ENCODE results near the gene C9orf72. TPM values are rescaled to one million over a fixed set of nuclear protein-coding genes. Genes with fewer than 3 reads are reported as not detected.
"Not testable (repeated sequence)": the region's sequence is repeated elsewhere in the genome, so short reads cannot be mapped to it uniquely, and the experiment has no call there.

C9orf72 gene, protein sequence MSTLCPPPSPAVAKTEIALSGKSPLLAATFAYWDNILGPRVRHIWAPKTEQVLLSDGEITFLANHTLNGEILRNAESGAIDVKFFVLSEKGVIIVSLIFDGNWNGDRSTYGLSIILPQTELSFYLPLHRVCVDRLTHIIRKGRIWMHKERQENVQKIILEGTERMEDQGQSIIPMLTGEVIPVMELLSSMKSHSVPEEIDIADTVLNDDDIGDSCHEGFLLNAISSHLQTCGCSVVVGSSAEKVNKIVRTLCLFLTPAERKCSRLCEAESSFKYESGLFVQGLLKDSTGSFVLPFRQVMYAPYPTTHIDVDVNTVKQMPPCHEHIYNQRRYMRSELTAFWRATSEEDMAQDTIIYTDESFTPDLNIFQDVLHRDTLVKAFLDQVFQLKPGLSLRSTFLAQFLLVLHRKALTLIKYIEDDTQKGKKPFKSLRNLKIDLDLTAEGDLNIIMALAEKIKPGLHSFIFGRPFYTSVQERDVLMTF
- total RNA-seq (2014; rRNA removed; shearing (Covaris generic)), result 3.6 and 6.0 TPM in 2 replicates

DNA sequence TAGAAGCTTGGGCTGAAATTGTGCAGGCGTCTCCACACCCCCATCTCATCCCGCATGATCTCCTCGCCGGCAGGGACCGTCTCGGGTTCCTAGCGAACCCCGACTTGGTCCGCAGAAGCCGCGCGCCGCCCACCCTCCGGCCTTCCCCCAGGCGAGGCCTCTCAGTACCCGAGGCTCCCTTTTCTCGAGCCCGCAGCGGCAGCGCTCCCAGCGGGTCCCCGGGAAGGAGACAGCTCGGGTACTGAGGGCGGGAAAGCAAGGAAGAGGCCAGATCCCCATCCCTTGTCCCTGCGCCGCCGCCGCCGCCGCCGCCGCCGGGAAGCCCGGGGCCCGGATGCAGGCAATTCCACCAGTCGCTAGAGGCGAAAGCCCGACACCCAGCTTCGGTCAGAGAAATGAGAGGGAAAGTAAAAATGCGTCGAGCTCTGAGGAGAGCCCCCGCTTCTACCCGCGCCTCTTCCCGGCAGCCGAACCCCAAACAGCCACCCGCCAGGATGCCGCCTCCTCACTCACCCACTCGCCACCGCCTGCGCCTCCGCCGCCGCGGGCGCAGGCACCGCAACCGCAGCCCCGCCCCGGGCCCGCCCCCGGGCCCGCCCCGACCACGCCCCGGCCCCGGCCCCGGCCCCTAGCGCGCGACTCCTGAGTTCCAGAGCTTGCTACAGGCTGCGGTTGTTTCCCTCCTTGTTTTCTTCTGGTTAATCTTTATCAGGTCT is at the start of gene C9orf72:
C9orf72 (minus strand) TSS at position 564 of the 716 bp plus-strand sequence. CDS start 6,361 bp downstream, outside the sequence.
- in situ Hi-C loops (cut with HindIII; ENCODE audit: low sequenced_read_pairs), result no loop called here

DNA sequence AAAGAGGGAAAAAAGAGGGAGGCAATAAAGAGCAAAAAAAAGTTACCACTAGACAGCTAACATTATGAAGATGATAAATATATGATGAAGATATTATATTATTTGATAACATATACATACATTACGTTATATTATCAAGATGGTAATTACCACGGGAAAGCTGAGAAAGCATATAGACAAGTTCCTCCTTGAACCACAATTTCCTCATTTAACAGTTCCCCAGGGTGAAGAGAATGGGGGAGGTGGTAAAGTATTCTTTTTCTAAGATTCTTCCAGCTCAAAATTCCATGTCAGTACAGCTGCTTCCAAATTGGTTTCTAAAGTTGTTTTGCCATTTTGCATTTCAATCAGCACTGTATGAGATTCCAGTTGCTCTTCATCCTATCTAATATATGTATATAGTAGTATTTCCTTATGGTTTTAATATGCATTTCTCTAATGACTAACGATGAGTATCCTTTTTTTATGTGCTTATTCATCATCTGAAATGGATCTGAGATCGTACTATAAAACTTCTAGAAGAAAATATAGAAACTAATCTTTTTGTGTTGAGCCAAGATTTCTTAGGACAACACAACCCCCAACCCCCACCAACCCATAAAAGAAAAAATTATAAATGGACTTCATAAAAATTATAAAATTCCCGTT is 49.5 kb upstream of the C9orf72 start:
- no peak for DNase-seq (ENCODE audit: low spot score)
- in situ Hi-C loops (cut with HindIII; ENCODE audit: low sequenced_read_pairs), result no loop called here

More for the DNA sequence above, at the start of gene C9orf72:
- DNase-seq (ENCODE audit: low spot score), result no peak

DNA sequence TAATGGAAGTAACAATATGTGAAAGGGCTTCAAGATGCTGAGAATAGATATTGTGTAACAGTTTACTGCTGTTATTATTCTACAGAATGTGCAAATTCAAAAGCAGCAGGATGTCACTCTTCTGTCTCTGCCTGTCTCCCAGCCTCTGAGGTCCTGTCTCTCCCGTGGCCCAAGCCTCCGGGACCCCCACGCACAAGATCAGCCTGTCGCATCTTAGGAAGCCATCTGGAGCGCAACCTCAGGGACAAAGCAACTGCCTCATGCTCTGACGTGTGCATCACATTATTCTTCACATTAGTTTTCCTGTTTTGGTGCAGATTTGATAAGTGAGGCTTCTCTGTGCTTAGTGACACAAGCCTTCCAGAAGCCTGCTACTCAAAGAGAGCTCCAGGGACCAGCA is 46.5 kb upstream of the C9orf72 start:
- DNase-seq (ENCODE audit: low spot score), result no peak
- in situ Hi-C loops (cut with HindIII; ENCODE audit: low sequenced_read_pairs), result no loop called here

DNA sequence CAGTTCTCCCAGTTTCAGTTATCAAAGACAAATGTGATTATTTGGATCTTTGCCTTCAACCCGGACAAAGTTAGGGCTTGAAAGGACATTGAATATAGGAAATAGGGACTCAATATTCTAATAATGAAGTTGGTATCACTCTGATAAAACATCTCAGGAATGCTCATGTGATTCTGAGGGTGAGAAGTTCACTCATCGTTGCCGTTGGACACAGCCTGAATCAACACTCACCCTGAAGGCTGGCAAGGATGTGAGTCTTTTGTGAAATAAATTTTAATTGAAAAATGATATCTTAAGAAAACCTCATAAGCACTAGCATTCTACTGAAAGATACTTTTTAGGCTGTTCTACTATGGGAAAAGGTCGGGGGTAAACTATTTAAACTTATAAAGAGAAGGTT is 44.8 kb upstream of the C9orf72 start:
- no peak for DNase-seq (ENCODE audit: low spot score)
- in situ Hi-C loops (cut with HindIII; ENCODE audit: low sequenced_read_pairs), result no loop called here

DNA sequence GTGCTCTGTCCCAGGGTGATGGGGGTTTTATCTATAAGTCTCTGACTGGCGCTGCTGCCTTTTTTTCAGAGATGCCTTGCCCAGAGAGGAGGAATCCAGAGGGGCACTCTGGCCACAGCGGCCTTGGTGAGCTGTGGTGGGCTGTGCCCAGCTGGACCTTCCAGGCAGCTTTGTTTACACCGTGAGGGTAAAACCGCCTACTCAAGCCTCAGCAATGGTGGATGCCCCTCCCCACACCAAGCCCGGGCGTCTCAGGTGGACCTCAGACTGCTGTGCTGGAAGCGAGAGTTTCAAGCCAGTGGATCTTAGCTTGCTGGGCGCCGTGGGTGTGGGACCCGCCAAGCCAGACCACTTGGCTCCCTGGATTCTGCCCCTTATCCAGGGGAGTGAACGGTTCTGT is 41.3 kb upstream of the C9orf72 start:
- DNase-seq (ENCODE audit: low spot score), result no peak
- in situ Hi-C loops (cut with HindIII; ENCODE audit: low sequenced_read_pairs), result no loop called here

DNA sequence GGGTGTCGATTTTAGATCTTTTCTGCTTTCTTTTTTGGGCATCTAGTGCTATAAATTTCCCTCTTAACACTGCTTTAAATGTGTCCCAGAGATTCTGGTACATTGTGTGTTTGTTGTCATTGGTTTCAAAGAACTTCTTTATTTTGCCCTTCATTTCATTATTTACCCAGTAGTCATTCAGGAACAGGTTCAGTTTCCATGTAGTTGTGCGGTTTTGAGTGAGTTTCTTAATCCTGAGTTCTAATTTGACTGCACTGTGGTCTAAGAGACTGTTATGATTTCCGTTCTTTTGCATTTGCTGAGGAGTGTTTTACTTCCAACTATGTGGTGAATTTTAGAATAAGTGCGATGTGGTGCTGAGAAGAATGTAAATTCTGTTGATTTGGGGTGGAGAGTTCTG is 38.8 kb upstream of the C9orf72 start:
- in situ Hi-C loops (cut with HindIII; ENCODE audit: low sequenced_read_pairs); DNase-seq (ENCODE audit: low spot score): not testable (repeated sequence)

DNA sequence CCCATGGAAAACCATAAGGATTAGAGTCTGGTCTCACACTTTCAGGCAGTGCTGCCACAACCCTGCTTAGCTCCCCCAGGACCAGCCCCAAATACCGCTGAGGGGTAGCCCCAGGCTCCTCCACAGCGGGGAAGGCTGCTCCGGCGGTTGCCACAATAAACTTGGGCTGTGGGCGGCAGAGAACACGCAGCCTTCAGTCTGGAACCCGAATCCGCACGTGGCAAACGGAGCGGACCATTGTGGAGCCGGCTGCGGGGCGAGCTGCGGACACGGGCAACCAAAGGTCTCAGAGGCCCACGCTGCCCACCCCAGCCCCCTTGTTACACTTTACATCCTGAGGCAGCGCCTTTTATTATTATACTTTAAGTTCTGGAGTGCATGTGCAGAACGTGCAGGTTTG is 37.3 kb upstream of the C9orf72 start:
- DNase-seq (ENCODE audit: low spot score), result no peak
- in situ Hi-C loops (cut with HindIII; ENCODE audit: low sequenced_read_pairs), result no loop called here

DNA sequence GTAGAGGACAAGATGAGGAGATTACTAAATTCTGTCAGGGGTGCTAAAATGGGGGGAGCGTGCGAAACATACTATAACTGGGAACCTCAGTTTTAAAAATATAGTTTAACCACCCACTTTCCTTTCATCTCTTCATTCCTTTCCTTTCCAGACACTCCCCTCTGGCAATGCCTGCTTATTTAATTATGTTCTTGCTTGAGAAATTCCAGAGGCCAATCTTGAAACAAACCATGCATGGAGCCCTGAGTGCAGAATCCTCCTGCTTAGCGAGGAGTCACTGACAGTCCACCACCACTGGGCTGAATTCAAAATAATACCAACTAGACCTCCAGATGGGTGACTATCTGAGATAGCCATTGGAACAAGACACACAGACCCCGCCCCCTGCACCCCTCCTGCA is 29.7 kb upstream of the C9orf72 start:
- in situ Hi-C loops (cut with HindIII; ENCODE audit: low sequenced_read_pairs), result no loop called here
- DNase-seq (ENCODE audit: low spot score), result no peak

DNA sequence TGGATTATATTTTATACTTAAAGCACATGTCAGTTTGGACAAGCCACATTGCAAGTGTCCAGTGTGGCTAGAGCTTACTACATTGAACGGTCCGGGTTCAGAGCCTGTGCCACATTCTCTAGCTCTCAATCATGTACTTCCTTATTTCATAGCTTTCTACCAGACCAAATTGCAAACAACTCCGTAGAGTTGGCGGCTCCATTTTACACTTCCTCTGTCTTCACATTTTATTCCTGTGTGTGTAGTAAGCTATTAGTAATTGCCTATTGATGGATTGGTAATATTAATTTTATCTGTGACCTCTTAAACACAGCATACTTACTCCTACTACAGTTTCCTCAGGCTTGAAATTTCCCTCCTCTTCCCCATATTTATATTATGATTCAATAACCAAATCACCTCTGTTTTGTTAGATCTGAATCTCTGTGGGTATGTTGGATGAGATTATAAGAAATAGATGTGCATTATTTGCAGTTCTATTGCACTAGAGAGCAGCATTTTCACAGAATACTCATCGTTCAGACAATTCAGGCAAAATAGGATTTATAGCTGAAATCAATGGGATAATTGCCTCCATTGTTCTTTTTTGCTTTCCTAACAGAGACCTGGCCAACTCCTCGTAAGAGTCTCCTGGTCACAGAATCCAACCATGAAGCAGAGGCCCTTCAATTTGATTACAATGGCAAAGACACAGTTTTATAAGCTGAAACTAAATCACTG is 29.0 kb upstream of the C9orf72 start:
- in situ Hi-C loops (cut with HindIII; ENCODE audit: low sequenced_read_pairs), result no loop called here

DNA sequence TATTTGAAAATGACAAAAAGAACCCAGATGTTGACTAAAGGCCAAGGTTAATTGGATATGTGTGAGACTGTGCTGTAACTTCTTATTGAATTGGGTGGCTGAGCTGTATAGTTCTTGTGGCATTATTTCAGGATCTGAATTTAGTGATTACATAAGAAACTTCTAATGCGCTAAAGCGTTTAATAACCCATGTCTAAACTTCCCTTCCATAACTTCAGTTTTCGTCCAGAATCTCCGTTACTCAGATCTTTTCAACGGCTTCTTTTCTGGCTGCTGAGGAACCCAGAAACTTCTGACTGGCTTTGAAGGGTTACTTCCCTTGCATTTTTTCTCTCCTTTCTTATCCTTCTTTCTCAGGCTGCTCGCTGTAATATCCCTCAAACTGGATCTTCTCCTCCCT is 28.1 kb upstream of the C9orf72 start:
- no peak for DNase-seq (ENCODE audit: low spot score)
- in situ Hi-C loops (cut with HindIII; ENCODE audit: low sequenced_read_pairs), result no loop called here

More for the DNA sequence above, 29.0 kb upstream of the C9orf72 start:
- DNase-seq (ENCODE audit: low spot score), result no peak

DNA sequence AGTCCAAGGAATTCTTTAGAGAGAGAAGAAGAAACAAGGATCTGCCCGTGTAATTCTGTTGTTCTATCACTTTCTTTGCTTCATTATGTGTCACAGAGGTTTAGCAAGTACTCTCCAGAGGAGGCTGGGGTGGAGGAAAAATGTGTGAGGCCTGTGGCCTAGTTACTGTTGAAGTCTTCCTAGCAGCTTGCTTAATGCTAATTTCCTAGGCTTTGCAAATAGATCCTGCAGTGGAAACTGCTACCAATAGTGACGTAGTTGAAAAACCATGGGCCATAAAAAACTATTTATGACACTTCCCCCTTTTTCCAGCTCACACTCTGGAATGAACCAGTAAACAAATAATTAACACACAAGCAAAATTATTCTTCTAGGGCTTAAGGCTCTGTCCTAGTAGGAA is 27.0 kb upstream of the C9orf72 start:
- no peak for DNase-seq (ENCODE audit: low spot score)
- in situ Hi-C loops (cut with HindIII; ENCODE audit: low sequenced_read_pairs), result no loop called here

DNA sequence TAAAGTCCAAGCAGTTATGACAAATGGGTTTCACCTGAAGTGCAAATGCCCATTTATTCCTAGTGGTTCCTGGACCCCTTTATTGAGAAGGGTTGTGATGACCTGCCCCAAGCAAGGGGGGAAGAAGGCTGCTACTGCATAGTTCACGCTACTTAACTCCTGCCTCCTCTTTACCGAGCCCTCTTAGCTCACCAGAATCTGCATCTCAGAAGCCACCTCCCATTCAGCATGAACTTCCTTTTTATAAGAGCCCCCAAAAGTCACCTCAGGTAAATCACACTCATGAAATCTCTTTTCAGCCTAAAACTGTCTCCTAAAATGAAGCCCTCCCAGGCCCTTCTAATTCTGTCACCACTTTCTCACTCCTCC is 26.6 kb upstream of the C9orf72 start:
- no peak for DNase-seq (ENCODE audit: low spot score)
- in situ Hi-C loops (cut with HindIII; ENCODE audit: low sequenced_read_pairs), result no loop called here

DNA sequence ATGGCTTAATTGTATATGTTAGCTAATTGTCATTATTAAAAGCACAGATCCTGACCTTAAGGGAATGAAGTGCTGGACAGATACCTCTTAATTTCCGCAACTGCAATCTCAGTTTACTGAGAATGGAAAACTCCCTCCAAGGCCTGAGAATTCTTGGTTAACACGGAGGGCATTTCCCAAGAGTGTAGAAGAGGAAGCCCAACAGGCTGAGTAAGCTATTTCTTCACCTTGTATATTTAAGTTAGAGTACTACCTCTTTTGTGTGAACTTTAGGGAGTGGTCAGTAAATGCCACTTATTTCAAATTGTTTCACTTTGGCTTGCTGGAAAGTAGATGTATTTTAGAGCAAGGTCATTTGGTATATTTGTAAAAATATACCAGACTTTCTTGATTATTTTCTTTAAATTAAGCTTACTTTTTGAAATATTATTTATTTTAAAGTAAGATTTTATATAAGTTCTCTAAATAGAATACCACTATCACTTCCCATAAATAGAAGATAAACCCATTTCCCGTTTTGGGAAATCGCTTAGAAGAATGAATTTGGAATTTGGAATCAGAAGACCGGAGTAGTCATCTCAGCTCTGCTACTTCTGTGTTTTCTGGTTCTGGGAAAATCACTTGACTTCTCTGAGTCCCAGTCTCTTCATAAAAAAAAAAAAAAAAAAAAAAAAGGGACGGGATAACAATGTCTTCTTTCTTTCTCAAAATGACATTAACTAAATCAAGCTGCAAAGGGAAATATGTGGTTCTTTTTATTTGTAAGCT is 26.0 kb upstream of the C9orf72 start:
- DNase-seq (ENCODE audit: low spot score), result no peak
- in situ Hi-C loops (cut with HindIII; ENCODE audit: low sequenced_read_pairs), result no loop called here

DNA sequence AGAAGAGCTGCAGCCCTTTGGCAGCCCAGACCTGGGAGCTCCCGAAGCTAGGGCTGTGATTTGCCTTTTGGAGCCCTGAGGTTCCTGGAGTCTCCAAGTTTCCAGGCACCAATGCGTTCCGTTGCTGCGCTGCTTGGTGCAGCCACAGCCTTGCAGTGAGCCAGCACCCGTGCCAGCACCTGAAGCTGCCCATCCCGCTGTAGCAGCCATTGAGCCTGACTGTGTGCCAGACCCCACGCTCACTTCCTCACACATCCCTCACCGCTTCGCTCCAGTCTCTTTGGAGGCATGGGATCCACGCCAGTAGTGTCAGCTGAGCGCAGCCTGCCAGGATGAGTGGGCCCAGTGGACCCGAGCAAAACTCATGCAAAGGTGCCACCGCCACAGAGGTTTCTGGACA is 22.5 kb upstream of the C9orf72 start:
- in situ Hi-C loops (cut with HindIII; ENCODE audit: low sequenced_read_pairs), result no loop called here
- DNase-seq (ENCODE audit: low spot score), result peak; percentile 48

DNA sequence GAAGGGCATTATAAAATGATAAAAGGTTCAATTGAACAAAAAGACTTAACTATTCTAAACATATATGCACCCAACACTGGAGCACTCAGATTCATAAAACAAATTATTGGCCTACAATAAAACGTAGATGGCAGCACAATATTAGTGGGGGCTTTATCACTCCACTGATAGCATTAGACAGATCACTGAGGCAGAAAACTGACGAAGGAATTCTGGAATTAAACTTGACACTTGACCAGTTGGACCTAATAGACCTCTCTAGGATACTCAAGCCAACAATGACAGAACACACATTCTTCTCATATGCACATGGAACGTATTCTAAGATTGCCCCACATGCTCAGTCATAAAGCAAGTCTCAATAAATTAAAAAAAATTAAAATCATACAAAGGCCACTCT is 18.4 kb upstream of the C9orf72 start:
- no peak for DNase-seq (ENCODE audit: low spot score)
- in situ Hi-C loops (cut with HindIII; ENCODE audit: low sequenced_read_pairs), result no loop called here

DNA sequence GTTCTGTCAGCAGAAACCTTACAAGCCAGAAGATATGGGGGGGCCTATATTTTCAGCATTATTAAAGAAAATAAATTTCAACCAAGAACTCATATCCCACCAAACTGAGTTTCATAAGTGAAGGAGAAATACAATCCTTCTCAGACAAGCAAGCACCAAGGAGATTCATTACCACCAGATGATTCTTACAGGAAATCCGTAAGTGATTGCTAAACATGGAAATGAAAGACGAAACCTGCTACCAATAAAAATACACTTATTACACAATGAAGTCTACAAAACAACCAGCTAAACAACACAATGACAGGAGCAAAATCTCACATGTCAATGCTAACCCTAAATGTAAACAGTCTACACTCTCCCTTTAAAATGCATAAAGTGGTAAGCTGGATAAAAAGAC is 17.8 kb upstream of the C9orf72 start:
- in situ Hi-C loops (cut with HindIII; ENCODE audit: low sequenced_read_pairs), result no loop called here

DNA sequence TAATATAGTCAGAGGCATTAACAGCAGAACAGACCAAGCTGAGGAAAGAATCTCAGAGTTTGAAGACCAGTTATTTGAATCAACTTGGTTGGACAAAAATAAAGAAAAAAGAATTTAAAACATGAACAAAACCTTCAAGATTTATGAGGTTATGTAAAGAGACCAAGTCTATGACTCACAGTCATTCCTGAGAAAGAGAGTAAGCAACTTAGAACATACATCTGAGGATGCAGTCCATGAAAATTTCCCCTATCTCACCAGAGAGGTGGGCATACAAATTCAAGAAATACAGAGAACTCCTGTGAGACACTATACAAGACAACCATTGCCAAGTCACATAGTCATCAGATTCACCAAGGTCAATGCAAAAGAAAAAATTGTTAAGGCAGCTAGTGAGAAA is 17.4 kb upstream of the C9orf72 start:
- in situ Hi-C loops (cut with HindIII; ENCODE audit: low sequenced_read_pairs), result no loop called here
- DNase-seq (ENCODE audit: low spot score), result no peak

More for the DNA sequence above, 17.8 kb upstream of the C9orf72 start:
- no peak for DNase-seq (ENCODE audit: low spot score)

DNA sequence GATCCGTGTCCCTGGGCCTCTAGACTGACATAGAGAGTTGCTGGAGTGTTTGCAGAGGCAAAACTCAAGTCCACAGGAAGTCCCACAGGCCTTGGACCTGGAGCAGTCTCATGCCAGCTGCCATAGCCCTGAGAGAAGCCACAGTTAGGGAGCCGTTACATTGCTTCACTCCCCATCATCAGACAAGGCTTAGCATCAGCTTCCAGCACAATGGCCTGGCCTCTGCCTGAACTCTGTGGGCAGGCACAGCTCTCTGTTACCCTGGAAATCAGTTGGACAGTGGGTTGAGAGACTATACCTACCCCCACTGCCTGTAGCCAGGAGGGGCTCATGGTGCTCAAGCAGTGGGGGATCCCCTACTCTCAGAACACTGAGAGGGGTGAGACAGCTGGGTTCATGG is 16.2 kb upstream of the C9orf72 start:
- no peak for DNase-seq (ENCODE audit: low spot score)
- in situ Hi-C loops (cut with HindIII; ENCODE audit: low sequenced_read_pairs), result no loop called here

DNA sequence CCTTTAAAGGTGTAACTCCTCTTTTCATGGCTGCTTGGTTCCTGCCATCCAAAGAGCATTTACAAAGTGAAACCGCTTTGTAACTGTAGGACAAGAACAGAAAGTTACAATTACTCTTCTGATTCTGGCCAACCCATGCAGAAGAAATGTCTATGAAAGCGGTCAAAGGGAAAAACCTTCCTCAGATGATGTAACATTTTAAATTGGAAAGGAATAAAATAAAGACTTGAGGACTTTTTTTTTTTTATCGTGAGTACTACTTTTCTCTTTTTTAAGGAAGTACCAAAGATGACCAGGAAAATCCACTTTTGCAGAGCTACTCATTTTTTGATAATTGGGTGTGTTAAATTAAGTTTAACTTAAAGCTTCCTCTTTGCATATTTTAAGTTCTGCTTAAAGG is 13.0 kb upstream of the C9orf72 start:
- in situ Hi-C loops (cut with HindIII; ENCODE audit: low sequenced_read_pairs), result no loop called here
- DNase-seq (ENCODE audit: low spot score), result no peak

Measured in G401 (cell line).